HepG2 (cell line): Measurements from ENCODE around the gene KMT2A. TPM values are rescaled to one million over a fixed set of nuclear protein-coding genes. Genes with fewer than 3 reads are reported as not detected.

Experiments
- CBX1 ChIP-seq: IDR thresholded peaks from one replicate; pipeline ENCODE4 v1.6.1; 2016; ENCODE audit warnings: antibody characterized with exemption, low read depth
- CBX5 ChIP-seq: sonication (generic); formaldehyde crosslinking; IDR thresholded peaks from 2 replicates; pipeline ENCODE4 v1.4.0; 2020; ENCODE audit warnings: missing genetic modification reagents, borderline replicate concordance
- EED ChIP-seq: sonication (generic); formaldehyde crosslinking; IDR thresholded peaks from 2 replicates; pipeline ENCODE4 v1.5.0; 2020; ENCODE audit warnings: mild to moderate bottlenecking, missing genetic modification reagents
- HNRNPL ChIP-seq: fragments of 200-400 bp; formaldehyde crosslinking; IDR thresholded peaks from 2 replicates; pipeline ENCODE4 v1.6.1; 2017; ENCODE audit warnings: mild to moderate bottlenecking, low read depth, low read length
- JUN ChIP-seq: sonication (generic); formaldehyde crosslinking; IDR thresholded peaks from 2 replicates; pipeline ENCODE4 v1.4.0; 2020; ENCODE audit warnings: mild to moderate bottlenecking, missing genetic modification reagents
- NFKB2 ChIP-seq: sonication (generic); formaldehyde crosslinking; IDR thresholded peaks from 2 replicates; pipeline ENCODE4 v1.4.0; 2020; ENCODE audit warnings: missing genetic modification reagents, borderline replicate concordance
- RBAK ChIP-seq: sonication (generic); formaldehyde crosslinking; IDR thresholded peaks from 2 replicates; pipeline ENCODE4 v1.5.1; 2020; ENCODE audit warnings: mild to moderate bottlenecking, missing genetic modification reagents
- SIX4 ChIP-seq: sonication (generic); formaldehyde crosslinking; IDR thresholded peaks from 2 replicates; pipeline ENCODE4 v1.4.0; 2020; ENCODE audit warnings: missing genetic modification reagents
- SRSF1 ChIP-seq: fragments of 200-400 bp; formaldehyde crosslinking; optimal IDR thresholded peaks from 2 replicates; pipeline ENCODE3; 2017; ENCODE audit warnings: mild to moderate bottlenecking, low read depth, low read length, moderate library complexity
- SRY ChIP-seq: sonication (generic); formaldehyde crosslinking; IDR thresholded peaks from 2 replicates; pipeline ENCODE4 v1.8.0; 2022; ENCODE audit warnings: mild to moderate bottlenecking, missing genetic modification reagents
- TRIM24 ChIP-seq: sonication (generic); formaldehyde crosslinking; IDR thresholded peaks from 2 replicates; pipeline ENCODE4 v1.8.0; 2022; ENCODE audit warnings: mild to moderate bottlenecking, missing genetic modification reagents
- XBP1 ChIP-seq: sonication (generic); formaldehyde crosslinking; IDR thresholded peaks from 2 replicates; pipeline ENCODE4 v1.5.0; 2020; ENCODE audit warnings: missing genetic modification reagents
- ZNF557 ChIP-seq: sonication (generic); formaldehyde crosslinking; IDR thresholded peaks from 2 replicates; pipeline ENCODE4 v1.4.0; 2020; ENCODE audit warnings: missing genetic modification reagents
- ZNF850 ChIP-seq: sonication (generic); formaldehyde crosslinking; conservative IDR thresholded peaks from 2 replicates; pipeline ENCODE4 v1.9.0; 2021; ENCODE audit warnings: mild to moderate bottlenecking, missing genetic modification reagents
- polyA plus RNA-seq, 8 experiments: library from polyadenylated mRNA; depleted of rRNA in 3 of 8; stranded (reverse) in 7 of 8; unstranded in 1 of 8; fragments of >200 nt; fragmentation: Illumina TruSeq in 4 of 8; extraction: Trizol in 4 of 8; gene quantifications; 2 replicates each; pipeline versions ENCODE4 v1.2.1 to v1.2.3, GENCODE V29; 2011 to 2016; ENCODE audit warnings: low read depth in 4 of 8, missing spikeins in 1 of 8, mixed read lengths in 1 of 8; ENCODE audit not compliant: insufficient read depth in 1 of 8
- total RNA-seq, 5 experiments: library from RNA; depleted of rRNA; stranded (reverse); fragments of >200 nt; fragmentation: Illumina TruSeq; extraction: Trizol; gene quantifications; 2 replicates each; pipeline ENCODE4 v1.2.3, GENCODE V29; 2016; ENCODE audit warnings: low read depth in 1 of 5
- TF ChIP-seq, protein P1 (sequence below): sonication (generic); formaldehyde crosslinking; IDR thresholded peaks from 2 replicates; pipeline ENCODE4 v1.4.0; 2020; ENCODE audit warnings: mild to moderate bottlenecking, missing genetic modification reagents
- TF ChIP-seq, protein P2 (sequence below): sonication (generic); formaldehyde crosslinking; conservative IDR thresholded peaks from 2 replicates; pipeline ENCODE4 v1.4.0; 2020; ENCODE audit warnings: mild to moderate bottlenecking, missing genetic modification reagents, moderate library complexity
- TF ChIP-seq, protein P3 (sequence below), 2 experiments: sonication (generic) in 1 of 2; formaldehyde crosslinking in 1 of 2; IDR thresholded peaks; 2 replicates each; pipeline versions ENCODE4 v1.5.1 to v1.6.1; 2011 to 2020; ENCODE audit warnings: borderline replicate concordance in 1 of 2, low read depth in 1 of 2, low read length in 1 of 2, mild to moderate bottlenecking in 1 of 2, missing genetic modification reagents in 1 of 2, moderate library complexity in 1 of 2
- TF ChIP-seq, protein P4 (sequence below): IDR thresholded peaks from 2 replicates; pipeline ENCODE4 v1.6.1; 2012; ENCODE audit warnings: low read length, improper control_type of control experiment

Gene KMT2A
- total and polyA plus RNA-seq, 2 of the 13 experiments (the other 11 are each of a cell fraction or from before 2014, with no cell fraction given), result 12.4 to 20.0 TPM

DNA sequence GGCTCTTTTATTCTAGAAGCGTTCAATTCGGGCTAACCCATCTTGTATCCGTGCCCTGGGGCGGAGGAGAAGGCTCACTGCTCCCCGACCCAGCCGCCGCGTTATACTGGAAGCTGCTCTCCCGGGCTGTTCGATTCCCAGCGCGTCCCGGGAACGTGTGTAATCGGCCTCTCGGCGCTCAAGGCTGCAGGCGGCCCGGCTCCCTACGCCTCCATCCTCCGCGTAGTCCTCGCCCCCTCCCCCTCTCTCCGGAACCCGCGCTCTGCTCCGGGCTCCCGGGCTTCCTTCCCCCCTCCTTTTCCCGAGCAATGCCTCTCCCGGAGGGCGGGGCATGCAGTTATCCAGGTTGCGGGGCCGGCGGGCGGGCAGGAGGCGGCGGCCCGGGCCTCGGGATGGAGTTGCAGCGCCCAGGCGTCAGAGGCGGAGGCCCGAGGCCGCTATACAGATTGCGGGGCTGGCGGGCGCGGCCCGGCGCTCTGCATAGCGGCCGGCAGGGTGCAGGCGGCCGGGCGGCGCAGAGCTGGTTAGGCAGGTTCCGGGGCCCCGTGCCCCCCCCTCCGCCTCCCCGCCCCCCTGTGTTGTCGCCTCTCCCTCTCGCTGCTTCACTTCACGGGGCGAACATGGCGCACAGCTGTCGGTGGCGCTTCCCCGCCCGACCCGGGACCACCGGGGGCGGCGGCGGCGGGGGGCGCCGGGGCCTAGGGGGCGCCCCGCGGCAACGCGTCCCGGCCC lies at the start of gene KMT2A (continued):
- TF ChIP-seq, protein P1, sequence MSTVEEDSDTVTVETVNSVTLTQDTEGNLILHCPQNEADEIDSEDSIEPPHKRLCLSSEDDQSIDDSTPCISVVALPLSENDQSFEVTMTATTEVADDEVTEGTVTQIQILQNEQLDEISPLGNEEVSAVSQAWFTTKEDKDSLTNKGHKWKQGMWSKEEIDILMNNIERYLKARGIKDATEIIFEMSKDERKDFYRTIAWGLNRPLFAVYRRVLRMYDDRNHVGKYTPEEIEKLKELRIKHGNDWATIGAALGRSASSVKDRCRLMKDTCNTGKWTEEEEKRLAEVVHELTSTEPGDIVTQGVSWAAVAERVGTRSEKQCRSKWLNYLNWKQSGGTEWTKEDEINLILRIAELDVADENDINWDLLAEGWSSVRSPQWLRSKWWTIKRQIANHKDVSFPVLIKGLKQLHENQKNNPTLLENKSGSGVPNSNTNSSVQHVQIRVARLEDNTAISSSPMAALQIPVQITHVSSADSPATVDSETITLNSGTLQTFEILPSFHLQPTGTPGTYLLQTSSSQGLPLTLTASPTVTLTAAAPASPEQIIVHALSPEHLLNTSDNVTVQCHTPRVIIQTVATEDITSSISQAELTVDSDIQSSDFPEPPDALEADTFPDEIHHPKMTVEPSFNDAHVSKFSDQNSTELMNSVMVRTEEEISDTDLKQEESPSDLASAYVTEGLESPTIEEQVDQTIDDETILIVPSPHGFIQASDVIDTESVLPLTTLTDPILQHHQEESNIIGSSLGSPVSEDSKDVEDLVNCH (CRISPR knock-in tag), result no peak
- TF ChIP-seq SRSF1 (peak; percentile 42), XBP1 (CRISPR knock-in tag) (no peak; the same call in 1 of the 2 replicates), ZNF557 (CRISPR knock-in tag) (no peak), CBX5 (no peak), SIX4 (CRISPR knock-in tag) (0 out of 2 replicates have a peak, but pooled peaks have one; percentile 34), EED (no peak), TRIM24 (CRISPR knock-in tag) (no peak), NFKB2 (peak; percentile 73; the same call in 1 of the 2 replicates), RBAK (CRISPR knock-in tag) (no peak), ZNF850 (CRISPR knock-in tag) (no peak), JUN (no peak), HNRNPL (0 out of 2 replicates have a peak, but pooled peaks have one; percentile 3), SRY (peak; percentile 45; the same call in 1 of the 2 replicates), CBX1 (no peak)
- TF ChIP-seq, protein P2, sequence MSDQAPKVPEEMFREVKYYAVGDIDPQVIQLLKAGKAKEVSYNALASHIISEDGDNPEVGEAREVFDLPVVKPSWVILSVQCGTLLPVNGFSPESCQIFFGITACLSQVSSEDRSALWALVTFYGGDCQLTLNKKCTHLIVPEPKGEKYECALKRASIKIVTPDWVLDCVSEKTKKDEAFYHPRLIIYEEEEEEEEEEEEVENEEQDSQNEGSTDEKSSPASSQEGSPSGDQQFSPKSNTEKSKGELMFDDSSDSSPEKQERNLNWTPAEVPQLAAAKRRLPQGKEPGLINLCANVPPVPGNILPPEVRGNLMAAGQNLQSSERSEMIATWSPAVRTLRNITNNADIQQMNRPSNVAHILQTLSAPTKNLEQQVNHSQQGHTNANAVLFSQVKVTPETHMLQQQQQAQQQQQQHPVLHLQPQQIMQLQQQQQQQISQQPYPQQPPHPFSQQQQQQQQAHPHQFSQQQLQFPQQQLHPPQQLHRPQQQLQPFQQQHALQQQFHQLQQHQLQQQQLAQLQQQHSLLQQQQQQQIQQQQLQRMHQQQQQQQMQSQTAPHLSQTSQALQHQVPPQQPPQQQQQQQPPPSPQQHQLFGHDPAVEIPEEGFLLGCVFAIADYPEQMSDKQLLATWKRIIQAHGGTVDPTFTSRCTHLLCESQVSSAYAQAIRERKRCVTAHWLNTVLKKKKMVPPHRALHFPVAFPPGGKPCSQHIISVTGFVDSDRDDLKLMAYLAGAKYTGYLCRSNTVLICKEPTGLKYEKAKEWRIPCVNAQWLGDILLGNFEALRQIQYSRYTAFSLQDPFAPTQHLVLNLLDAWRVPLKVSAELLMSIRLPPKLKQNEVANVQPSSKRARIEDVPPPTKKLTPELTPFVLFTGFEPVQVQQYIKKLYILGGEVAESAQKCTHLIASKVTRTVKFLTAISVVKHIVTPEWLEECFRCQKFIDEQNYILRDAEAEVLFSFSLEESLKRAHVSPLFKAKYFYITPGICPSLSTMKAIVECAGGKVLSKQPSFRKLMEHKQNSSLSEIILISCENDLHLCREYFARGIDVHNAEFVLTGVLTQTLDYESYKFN, result peak; percentile 69
- TF ChIP-seq, protein P3, sequence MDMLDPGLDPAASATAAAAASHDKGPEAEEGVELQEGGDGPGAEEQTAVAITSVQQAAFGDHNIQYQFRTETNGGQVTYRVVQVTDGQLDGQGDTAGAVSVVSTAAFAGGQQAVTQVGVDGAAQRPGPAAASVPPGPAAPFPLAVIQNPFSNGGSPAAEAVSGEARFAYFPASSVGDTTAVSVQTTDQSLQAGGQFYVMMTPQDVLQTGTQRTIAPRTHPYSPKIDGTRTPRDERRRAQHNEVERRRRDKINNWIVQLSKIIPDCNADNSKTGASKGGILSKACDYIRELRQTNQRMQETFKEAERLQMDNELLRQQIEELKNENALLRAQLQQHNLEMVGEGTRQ (IDR thresholded peaks at IDR 0.05; ENCODE audit: low read depth, low read length), result no peak
- TF ChIP-seq, protein P3 (CRISPR knock-in tag; IDR thresholded peaks at IDR 0.05; ENCODE audit: borderline replicate concordance), result no peak
- TF ChIP-seq, protein P4, sequence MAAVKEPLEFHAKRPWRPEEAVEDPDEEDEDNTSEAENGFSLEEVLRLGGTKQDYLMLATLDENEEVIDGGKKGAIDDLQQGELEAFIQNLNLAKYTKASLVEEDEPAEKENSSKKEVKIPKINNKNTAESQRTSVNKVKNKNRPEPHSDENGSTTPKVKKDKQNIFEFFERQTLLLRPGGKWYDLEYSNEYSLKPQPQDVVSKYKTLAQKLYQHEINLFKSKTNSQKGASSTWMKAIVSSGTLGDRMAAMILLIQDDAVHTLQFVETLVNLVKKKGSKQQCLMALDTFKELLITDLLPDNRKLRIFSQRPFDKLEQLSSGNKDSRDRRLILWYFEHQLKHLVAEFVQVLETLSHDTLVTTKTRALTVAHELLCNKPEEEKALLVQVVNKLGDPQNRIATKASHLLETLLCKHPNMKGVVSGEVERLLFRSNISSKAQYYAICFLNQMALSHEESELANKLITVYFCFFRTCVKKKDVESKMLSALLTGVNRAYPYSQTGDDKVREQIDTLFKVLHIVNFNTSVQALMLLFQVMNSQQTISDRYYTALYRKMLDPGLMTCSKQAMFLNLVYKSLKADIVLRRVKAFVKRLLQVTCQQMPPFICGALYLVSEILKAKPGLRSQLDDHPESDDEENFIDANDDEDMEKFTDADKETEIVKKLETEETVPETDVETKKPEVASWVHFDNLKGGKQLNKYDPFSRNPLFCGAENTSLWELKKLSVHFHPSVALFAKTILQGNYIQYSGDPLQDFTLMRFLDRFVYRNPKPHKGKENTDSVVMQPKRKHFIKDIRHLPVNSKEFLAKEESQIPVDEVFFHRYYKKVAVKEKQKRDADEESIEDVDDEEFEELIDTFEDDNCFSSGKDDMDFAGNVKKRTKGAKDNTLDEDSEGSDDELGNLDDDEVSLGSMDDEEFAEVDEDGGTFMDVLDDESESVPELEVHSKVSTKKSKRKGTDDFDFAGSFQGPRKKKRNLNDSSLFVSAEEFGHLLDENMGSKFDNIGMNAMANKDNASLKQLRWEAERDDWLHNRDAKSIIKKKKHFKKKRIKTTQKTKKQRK, result no peak
